Tibial artery (tissue), 4 donors: Measurements from ENCODE around the gene MED1.

Experiments
- DNase-seq, 2 donors: peaks; one replicate each; pipeline ENCODE4 v3.0.0-alpha.2; 2019
- H3K27ac ChIP-seq, 2 donors: fragments of 200-600 bp; sonication (generic) in 1 of 2; 1 replicate in 1 of 2; 2 replicates in 1 of 2; pipeline ENCODE4 v1.5.1; 2018 to 2019; ENCODE audit warnings: mild to moderate bottlenecking in 1 of 2
- H3K27me3 ChIP-seq, 2 donors: fragments of 200-600 bp; sonication (generic) in 1 of 2; one replicate each; pipeline versions ENCODE4 v1.5.1 to v1.6.0; 2016 to 2019
- H3K36me3 ChIP-seq, 3 donors: fragments of 200-600 bp; sonication (generic) in 2 of 3; one replicate each; pipeline ENCODE4 v1.5.1; 2016 to 2019; ENCODE audit warnings: mild to moderate bottlenecking in 2 of 3
- H3K4me1 ChIP-seq, 4 donors: fragments of 200-600 bp; sonication (generic) in 2 of 4; 1 replicate in 3 of 4; 2 replicates in 1 of 4; pipeline ENCODE4 v1.5.1; 2016 to 2019
- H3K4me3 ChIP-seq, 2 donors: fragments of 200-600 bp; sonication (generic) in 1 of 2; 1 replicate in 1 of 2; 2 replicates in 1 of 2; pipeline ENCODE4 v1.5.1; 2018 to 2019; ENCODE audit warnings: mild to moderate bottlenecking in 2 of 2
- H3K9me3 ChIP-seq, 3 donors: fragments of 200-600 bp; sonication (generic) in 1 of 3; one replicate each; pipeline ENCODE4 v1.5.1; 2016 to 2019
- CTCF ChIP-seq, 2 experiments: fragments of 200-600 bp in 1 of 2; fragments of 450-650 bp in 1 of 2; IDR thresholded peaks; one replicate each; pipeline ENCODE4 v1.5.1; 2017 to 2019; ENCODE audit warnings: antibody characterized with exemption in 2 of 2, mild to moderate bottlenecking in 1 of 2, moderate library complexity in 1 of 2
- intact Hi-C: fragments of 100-400 bp; cut with DNase I; formaldehyde crosslinking; loops from one replicate; pipeline ENCODE4 v1.15.0; 2023; ENCODE audit warnings: low total_unique reads

The MED1 gene

DNA sequence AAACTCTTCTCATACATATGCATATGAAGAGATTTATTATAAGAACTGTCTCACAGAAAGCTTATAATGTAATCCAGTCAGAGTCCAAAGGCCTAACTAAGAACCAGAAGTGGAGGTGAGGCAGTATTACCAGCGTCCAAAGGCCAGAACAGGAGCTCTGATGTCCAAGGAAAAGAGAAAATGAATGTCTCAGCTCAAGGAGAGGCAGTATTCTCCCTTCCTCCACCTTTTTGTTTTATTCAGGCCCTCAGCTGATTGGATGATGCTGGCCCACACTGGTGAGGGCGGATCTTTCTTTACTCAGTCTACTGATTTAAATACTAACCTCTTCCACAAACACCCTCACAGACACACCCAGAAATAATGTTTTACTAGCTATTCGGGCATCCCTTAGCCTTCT is 93.1 kb downstream of the MED1 start:
- H3K36me3 ChIP-seq = no peaks in the 10 kb centered on the region
- no peak for TF ChIP-seq CTCF (IDR thresholded peaks at IDR 0.05)
- no peak overlapping the region for H3K27ac ChIP-seq
- H3K9me3 ChIP-seq = no peaks in the 10 kb centered on the region
- no peaks in the 10 kb centered on the region for H3K27me3 ChIP-seq
- H3K4me3 ChIP-seq = no peak overlapping the region
- no peak for DNase-seq
- H3K4me1 ChIP-seq = peaks cover 0 to 21% (median 0%) of the 10 kb centered on the region in 4 donors
- intact Hi-C loops = no loop called here

- intact Hi-C loops = no loop called here
- H3K36me3 ChIP-seq = no peaks in the 10 kb centered on the region
- H3K9me3 ChIP-seq = no peaks in the 10 kb centered on the region
- no peaks in the 10 kb centered on the region for H3K27me3 ChIP-seq
- H3K4me3 ChIP-seq = no peak overlapping the region
- H3K4me1 ChIP-seq = peaks cover 0 to 24% (median 0%) of the 10 kb centered on the region in 4 donors
- no peak for DNase-seq
- no peak for TF ChIP-seq CTCF (IDR thresholded peaks at IDR 0.05)
- no peak overlapping the region for H3K27ac ChIP-seq
These were observed 93.6 kb downstream of the MED1 start for GRCh38 chr17:39357488-39357887.
